SU-DHL-6 (cell line): Measurements from ENCODE around the gene UBTF.

ENCODE experiments used
- H2AFZ ChIP-seq: fragments of 200-600 bp; sonication (generic); 2 replicates; pipeline ENCODE4 v1.6.1; 2014; ENCODE audit warnings: low read depth, mild to moderate bottlenecking, moderate library complexity, mixed read lengths, antibody characterized with exemption, low read length; ENCODE audit not compliant: severe bottlenecking
- H3F3A ChIP-seq: fragments of 200-600 bp; shearing (Covaris generic); 2 replicates; pipeline ENCODE4 v1.6.0; 2016; ENCODE audit warnings: antibody characterized with exemption, mild to moderate bottlenecking; ENCODE audit not compliant: insufficient read depth
- H3K27ac ChIP-seq: fragments of 200-600 bp; sonication (generic); 2 replicates; pipeline ENCODE4 v1.5.1; 2016; ENCODE audit warnings: low read depth, mild to moderate bottlenecking, low read length, moderate library complexity, mixed read lengths
- H3K27me3 ChIP-seq: fragments of 200-600 bp; sonication (generic), shearing (Covaris generic); 2 replicates; pipeline ENCODE4 v1.6.0; 2014; ENCODE audit warnings: mild to moderate bottlenecking, low read length
- H3K36me3 ChIP-seq: fragments of 200-600 bp; sonication (generic); 2 replicates; pipeline ENCODE4 v1.6.1; 2014; ENCODE audit warnings: mild to moderate bottlenecking, low read length, mixed read lengths
- H3K4me2 ChIP-seq: fragments of 300-600, 200-600 bp; shearing (Covaris generic), sonication (generic); 2 replicates; pipeline ENCODE4 v1.6.0; 2014; ENCODE audit warnings: low read length, low read depth, mild to moderate bottlenecking; ENCODE audit not compliant: poor library complexity, severe bottlenecking
- H3K4me3 ChIP-seq: fragments of 200-600 bp; sonication (generic); 2 replicates; pipeline ENCODE4 v1.5.1; 2014; ENCODE audit warnings: antibody characterized with exemption, low read length, mild to moderate bottlenecking, mixed read lengths; ENCODE audit not compliant: insufficient read depth, poor library complexity, severe bottlenecking
- H3K79me2 ChIP-seq: fragments of 200-600 bp; sonication (generic); 2 replicates; pipeline ENCODE4 v1.6.1; 2014; ENCODE audit warnings: mild to moderate bottlenecking, low read length, moderate library complexity; ENCODE audit not compliant: insufficient read depth
- H3K9ac ChIP-seq: fragments of 200-600 bp; sonication (generic); 2 replicates; pipeline ENCODE4 v1.7.0; 2014; ENCODE audit warnings: mild to moderate bottlenecking, low read length
- H3K9me2 ChIP-seq: fragments of 200-600 bp; sonication (generic); replicated peaks from 2 replicates; pipeline ENCODE4 v1.6.1; 2014; ENCODE audit warnings: low read length; ENCODE audit not compliant: insufficient read depth
- H3K9me3 ChIP-seq: fragments of 200-600 bp; sonication (generic); 2 replicates; pipeline ENCODE4 v1.6.1; 2014; ENCODE audit warnings: low read length, mixed read lengths; ENCODE audit not compliant: insufficient read depth
- H4K20me1 ChIP-seq: fragments of 200-600 bp; sonication (generic); 2 replicates; pipeline ENCODE4 v1.6.1; 2014; ENCODE audit warnings: low read depth, mild to moderate bottlenecking, antibody characterized with exemption, low read length, moderate library complexity, mixed read lengths
- CTCF ChIP-seq: fragments of 200-600 bp; sonication (generic); IDR thresholded peaks from one replicate; pipeline ENCODE4 v1.5.1; 2017; ENCODE audit warnings: antibody characterized with exemption, mild to moderate bottlenecking, low read length, moderate library complexity; ENCODE audit not compliant: insufficient read depth, poor library complexity, severe bottlenecking
- EZH2phosphoT487 ChIP-seq: fragments of 200-600 bp; sonication (generic), shearing (Covaris generic); conservative IDR thresholded peaks from 2 replicates; pipeline ENCODE4 v1.6.1; 2018; ENCODE audit warnings: mild to moderate bottlenecking, antibody characterized with exemption, low read length, moderate library complexity, mixed read lengths

Gene UBTF

GRCh38 chr17:44249501-44250246, 30.2 kb upstream of the UBTF start:
- H3K4me2 ChIP-seq = no peak overlapping the region
- H3K27ac ChIP-seq = no peak overlapping the region

GRCh38 chr17:44247876-44248736, 28.6 kb upstream of the UBTF start:
- H3K9ac ChIP-seq = no peak overlapping the region
- no peaks in the 10 kb centered on the region for H3K79me2 ChIP-seq
- H3K36me3 ChIP-seq = no peaks in the 10 kb centered on the region
- no peaks in the 10 kb centered on the region for H3K9me3 ChIP-seq
- H3F3A ChIP-seq = no peaks in the 10 kb centered on the region
- H3K4me3 ChIP-seq = no peak overlapping the region
- no peak overlapping the region for H2AFZ ChIP-seq
- H4K20me1 ChIP-seq = no peaks in the 10 kb centered on the region
- H3K4me2 ChIP-seq = no peak overlapping the region
- no peak overlapping the region for H3K27ac ChIP-seq
- TF ChIP-seq EZH2phosphoT487 = no peak
- no peak for TF ChIP-seq CTCF
- no peaks in the 10 kb centered on the region for H3K27me3 ChIP-seq
- H3K9me2 ChIP-seq = no peaks in the 10 kb centered on the region

More at GRCh38 chr17:44249501-44250246, 30.2 kb upstream of the UBTF start:
- Histone ChIP-seq H3F3A (no peaks in the 10 kb centered on the region), H3K36me3 (no peaks in the 10 kb centered on the region), H3K9ac (no peak overlapping the region), H3K4me3 (no peak overlapping the region), H3K9me2 (no peaks in the 10 kb centered on the region), H3K79me2 (no peaks in the 10 kb centered on the region), H3K27me3 (no peaks in the 10 kb centered on the region), H4K20me1 (no peaks in the 10 kb centered on the region), H2AFZ (no peak overlapping the region), H3K9me3 (no peaks in the 10 kb centered on the region)
- TF ChIP-seq EZH2phosphoT487 (no peak), CTCF (no peak)

GRCh38 chr17:44247440-44247841, 28.0 kb upstream of the UBTF start:
- no peak overlapping the region for H3K9ac ChIP-seq
- no peaks in the 10 kb centered on the region for H3K79me2 ChIP-seq
- TF ChIP-seq EZH2phosphoT487 (no peak), CTCF (no peak)
- no peak overlapping the region for H3K27ac ChIP-seq
- H3K4me2 ChIP-seq = no peak overlapping the region
- no peaks in the 10 kb centered on the region for H3K27me3 ChIP-seq
- H3K9me2 ChIP-seq = no peaks in the 10 kb centered on the region
- no peaks in the 10 kb centered on the region for H3K9me3 ChIP-seq
- H2AFZ ChIP-seq = no peak overlapping the region
- H3K4me3 ChIP-seq = no peak overlapping the region
- H4K20me1 ChIP-seq = no peaks in the 10 kb centered on the region
- no peaks in the 10 kb centered on the region for H3K36me3 ChIP-seq
- no peaks in the 10 kb centered on the region for H3F3A ChIP-seq
